Measurements from ENCODE around the gene PPP2CA.
"Not testable (repeated sequence)": the region's sequence is repeated elsewhere in the genome, so short reads cannot be mapped to it uniquely, and the experiment has no call there.

Gene PPP2CA

DNA sequence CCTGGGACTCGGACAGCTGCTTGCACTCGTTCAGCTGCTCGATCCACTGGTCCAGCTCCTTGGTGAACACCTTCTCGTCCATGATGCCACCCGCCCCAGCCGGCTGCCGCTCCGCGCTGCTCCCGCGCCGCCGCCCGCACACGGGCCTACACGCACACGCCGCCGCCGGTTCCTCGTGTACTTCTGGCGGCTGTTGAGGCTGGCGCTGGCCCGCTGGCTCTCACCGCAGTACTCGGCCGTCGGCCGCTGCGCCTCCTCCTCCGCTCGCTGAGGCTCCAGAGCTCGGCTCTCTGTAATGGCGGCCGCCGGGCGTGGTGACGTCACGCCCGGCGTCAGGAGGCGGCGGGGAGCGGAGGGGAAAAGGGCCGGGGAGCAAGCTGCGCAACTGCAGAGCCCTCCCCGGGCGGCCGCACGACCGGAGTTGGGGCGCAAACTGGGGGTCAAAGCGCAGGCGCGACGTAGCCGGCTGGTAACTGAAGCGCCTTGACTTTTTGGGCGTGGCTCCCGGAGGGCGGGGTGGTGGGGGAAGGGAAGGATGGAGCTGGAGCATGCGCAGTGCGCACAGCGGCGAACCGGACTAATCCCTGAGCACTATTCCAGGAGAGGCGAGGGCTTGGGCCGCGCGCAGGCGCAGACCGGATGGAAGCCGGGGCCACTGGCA, at the start of gene PPP2CA:
TSS of gene PPP2CA (minus strand) at position 294 of the 661 bp plus-strand sequence. CDS start at position 82, 212 bp downstream.
- peak; percentile 80 to 100 (median 99) for DNase-seq

DNA sequence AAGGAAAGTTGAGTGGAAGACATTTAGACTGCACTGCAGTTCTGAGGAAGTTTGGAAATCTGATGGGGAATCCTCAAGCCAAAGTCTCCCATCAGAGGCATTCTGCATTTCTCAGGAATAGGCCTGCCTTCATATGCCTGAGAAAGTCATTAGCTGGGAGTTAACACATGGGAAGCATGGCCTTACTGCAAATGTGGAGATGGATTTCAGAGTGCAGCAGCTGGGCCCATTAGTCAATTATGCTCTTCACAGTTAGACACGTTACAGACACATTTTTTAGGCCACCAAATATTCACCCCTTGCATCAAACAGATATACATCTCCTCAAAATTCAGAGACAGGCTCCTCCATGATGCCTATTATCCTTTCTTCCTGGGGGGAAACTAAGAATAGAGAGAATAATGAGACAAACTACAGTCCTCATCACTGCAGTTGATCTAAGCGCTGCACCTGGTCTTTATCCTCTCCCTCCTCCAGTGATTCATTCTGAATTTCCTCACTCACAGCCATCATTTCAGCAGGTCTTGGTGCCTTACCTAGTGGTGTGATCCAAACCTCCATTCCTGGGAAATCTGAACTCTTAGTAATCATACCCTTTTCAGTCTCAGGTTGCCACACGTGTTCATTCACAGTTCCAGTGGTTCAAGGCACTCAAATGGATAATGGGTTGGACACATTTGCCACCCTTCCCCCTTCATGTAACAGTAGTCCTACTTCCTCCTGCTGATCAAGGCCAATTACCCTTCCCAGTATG, 47.9 kb upstream of the PPP2CA start:
- DNase-seq: no peak

DNA sequence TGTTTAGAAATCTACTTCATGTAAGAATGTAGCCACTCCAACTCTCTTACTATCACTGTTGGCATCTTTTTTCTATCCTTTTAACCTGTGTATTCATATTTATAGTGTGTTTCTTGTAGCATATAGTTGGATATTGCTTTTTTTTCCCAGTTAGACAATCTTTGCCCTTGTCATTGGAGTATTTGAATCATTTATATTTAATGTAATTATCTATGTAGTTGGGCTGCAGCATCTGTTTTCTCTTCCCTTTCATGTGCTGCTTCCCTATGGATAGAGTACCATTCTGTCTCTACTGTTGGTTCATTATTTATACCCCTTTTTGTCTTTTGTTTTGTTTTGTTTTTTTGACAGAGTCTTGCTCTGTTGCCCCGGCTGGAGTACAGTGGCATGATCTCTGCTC, 45.2 kb upstream of the PPP2CA start:
- no peak for DNase-seq

DNA sequence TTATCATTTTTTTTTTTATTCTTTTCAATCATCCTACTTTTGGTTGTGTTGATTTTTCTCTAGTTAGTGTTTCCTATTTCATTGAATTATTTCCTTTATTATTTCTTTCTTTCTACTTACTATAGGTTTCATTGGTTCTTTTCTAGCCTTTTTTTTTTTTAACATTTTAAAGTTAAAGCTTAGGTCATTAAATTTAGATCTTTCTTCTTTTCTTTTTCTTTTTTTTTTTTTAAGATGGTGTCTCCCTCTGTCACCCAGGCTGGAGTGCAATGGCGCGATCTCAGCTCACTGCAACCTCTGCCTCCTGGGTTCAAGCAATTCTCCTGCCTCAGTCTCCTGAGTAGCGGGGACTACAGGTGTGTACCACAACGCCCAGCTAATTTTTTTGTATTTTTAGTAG, 43.0 kb upstream of the PPP2CA start:
- no peak for DNase-seq

DNA sequence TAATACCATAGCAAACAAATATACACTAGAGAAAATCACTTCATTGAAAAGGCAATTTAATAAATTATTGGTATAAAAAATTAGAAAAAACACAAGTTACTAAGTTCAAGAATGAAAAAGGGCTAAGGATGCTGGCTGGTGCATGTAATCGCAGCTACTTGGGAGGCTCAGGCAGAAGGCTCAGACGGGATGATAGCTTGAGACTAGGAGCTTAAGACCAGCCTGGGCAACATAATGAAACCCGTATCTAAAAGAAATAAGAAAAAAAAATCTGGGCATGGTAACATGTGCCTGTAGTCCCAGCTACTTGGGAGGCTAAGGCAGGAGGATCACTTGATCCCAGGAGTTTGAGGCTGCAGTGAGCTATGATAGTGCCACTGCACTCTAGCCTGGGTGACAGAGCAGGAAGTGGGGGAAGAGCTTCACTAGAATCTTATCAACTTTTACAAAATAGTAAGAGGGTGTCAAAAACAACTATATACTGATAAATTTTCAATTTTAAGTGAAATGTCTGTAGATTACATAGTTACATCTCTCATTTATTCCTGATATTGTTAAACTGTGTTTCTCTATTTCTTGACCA, 42.2 kb upstream of the PPP2CA start:
- no peak for DNase-seq

DNA sequence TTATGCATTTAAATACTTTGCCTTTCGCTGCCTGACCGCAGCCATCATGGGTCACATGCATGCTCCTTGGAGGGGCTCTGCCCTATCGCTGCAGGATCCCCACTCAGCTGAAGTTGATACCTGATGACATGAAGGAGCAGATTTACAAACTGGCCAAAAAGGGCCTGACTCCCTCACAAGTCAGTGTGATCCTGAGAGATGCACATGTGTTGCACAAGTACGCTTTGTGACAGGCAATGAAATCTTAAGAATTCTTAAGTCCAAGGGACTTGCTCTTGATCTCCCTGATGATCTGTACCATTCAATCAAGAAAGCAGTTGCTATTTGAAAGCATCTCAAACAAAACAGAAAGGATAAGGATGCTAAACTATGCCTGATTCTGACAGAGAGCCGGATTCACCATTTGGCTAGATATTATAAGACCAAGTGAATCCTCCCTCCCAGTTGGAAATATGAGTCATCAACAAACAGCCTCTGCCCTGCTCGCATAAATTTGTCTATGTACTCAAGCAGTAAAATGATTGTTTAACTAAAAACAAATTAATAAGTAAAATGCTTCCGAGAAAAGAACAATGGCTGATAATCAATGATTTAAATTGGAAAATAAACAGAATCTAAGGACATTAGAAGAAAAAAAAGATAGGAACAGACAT, 41.6 kb upstream of the PPP2CA start:
- no peak for DNase-seq

DNA sequence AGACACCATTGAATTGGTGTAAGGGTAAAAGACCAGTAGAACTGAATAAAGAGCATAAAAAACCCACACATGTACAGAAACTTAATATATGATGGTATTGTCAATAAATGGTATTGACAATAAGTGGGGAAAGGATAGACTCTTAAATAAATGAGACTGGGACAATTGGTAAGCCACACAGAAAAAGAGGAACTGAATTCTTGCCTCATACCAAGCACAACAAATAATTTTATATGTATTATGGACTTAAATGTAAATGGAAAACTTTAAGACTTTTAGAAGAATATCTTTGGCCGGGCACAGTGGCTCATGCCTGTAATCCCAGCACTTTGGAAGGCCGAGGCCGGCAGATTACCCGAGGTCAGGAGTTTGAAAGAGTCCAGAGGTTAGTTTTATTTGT, 37.9 kb upstream of the PPP2CA start:
- no peak for DNase-seq

DNA sequence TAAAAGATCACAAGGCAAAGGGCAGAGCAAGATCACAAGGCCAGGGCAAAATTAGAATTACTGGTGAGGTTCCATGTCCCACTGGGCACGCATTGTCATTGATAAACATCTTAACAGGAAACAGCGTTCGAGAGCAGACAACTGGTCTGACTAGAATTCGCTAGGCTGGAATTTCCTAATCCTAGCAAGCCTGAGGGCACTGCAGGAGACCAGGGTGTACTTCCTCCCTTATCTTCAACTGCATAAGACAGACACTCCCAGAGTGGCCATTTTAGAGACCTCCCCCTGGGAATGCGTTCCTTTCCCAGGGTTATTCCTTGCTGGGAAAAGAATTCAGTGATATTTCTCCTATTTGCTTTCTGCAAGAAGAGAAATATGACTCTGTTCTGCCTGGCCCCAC, 36.8 kb upstream of the PPP2CA start:
- not testable (repeated sequence) for DNase-seq

DNA sequence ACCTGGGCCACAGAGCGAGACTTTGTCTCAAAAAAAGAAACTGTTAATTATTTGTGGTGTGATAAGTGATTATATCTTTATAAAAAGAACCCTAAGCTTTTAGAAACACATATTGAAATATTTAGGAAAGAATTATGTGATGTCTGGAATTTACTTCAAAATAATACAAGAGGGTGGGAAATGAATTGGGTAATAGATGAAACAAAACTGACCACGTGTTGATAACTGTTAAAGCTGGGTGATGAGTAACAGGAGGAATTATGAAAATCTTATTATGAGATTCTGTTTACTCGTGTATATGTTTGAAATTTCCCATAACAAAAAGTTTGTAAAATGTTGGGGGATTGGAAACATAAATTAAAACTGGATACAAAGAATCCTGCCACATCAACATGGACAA, 33.0 kb upstream of the PPP2CA start:
- no peak for DNase-seq

DNA sequence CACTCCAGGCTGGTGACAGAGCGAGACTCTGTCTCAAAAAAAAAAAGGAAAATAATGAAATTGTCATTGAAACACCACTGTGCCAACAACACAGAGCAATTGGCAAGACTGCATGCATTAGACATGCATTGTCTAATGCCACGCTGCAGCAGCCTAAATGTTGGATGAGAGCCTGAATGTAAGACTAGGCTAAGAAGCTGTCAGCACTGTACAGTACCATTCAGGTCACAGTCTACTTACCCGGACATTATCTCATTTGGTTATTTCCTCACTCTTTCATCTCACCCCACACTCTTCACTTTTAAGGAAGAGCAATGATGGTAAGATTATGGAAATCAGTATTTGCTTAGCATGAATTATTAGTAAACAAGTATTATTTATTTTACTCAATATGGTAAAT, 31.3 kb upstream of the PPP2CA start:
- DNase-seq: no peak

DNA sequence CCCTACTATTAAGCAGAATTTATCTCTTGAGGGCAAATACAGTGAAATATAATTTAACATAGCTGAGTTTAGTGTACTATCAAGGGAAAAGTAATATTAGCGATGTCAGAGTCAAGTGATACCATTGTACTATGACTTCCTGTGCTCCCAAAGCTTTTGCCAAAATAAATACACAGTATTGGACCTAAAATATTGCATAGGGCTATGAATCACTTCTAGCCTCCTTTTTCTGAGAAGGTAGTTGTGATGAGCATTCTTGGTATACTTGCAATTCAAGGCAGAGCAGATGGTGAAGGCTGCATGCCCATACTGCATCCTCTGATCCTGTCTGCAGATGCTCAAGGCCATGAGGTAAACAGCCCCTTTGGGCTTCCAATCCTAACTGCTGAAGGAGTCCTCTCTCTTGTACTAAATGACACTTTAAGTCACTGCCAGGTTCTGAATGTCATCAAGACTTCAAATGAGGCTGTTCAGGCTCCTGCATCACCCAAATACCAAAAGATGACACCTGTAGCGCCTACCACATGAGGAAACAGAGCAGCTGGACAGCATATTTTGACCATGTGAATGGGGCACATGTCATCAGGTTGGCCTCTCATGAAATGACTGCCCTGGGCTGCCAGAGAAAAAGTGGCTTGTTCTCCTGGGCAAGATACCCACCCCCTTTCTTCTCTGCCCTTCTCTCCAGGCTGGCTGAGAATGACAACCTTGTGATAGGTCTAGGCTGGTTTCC, 29.7 kb upstream of the PPP2CA start:
- DNase-seq: no peak

DNA sequence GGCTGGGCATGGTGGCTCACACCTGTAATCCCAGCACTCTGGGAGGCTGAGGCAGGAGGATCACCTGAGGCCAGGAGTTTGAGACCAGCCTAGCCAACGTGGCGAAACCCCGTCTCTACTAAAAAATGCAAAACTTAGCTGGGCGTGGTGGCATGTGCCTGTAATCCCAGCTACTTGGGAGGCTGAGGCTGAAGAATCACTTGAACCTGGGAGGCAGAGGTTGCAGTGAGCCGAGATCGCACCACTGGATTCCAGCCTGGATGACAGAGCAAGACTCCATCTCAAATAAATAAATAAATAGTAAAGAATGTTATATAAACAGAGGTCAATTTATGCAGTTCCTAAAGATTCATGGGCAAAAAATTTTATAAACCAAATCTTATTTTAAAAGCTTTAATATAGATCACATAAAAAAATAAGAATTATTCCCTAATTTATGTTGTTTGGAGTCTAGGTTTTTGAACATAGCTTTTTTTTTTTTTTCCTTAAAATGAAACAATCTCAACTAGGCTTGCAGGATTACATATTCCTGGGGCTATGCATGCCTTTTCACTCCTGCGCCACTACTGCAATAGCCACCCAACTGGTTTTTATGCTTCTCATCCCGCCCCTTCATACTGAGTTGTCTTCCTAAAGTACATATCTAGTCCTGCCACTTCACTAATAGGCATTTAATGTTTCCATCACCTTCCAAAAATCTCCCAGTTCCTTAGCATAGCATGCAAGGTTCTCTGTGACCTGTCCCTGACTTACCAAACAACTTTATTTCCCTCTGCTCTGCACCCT, 27.7 kb upstream of the PPP2CA start:
- not testable (repeated sequence) for DNase-seq

DNA sequence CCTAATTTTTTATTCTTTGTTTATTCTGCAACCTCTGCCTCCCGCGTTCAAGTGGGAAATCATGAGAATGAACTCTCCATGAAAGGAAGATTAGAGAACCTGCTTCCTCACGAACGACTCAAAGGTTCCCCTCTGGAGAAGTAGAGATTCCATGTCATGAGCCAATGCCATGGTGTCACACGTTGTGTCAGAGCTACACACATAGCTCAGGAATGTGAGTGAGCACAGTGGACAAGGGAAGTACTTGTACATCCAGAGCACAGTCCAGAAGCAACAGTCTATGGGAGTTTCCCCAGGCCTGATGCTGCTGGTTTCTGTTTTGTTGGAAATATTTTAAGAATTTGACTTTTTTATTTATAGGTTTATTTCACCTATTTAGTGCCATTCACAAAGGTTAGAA, 26.8 kb upstream of the PPP2CA start:
- DNase-seq: no peak

DNA sequence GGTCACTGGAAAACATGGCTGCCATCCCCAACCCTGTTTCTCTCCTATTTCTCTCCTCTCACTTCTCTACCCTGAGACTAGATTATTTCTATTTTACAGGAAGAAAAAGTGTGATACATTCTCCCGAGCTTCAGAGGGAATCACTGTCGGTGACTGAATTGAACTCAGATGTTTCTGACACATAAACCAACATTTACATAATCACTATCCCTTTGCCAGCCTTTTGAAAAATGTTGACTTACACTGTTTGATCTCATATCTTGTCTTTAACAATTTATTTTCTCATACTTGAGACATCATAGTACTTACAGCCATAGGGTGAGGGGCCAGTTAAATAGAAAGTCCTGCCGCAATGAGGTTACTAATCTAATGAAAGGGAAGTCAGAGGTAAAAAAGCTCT, 25.1 kb upstream of the PPP2CA start:
- no peak for DNase-seq

DNA sequence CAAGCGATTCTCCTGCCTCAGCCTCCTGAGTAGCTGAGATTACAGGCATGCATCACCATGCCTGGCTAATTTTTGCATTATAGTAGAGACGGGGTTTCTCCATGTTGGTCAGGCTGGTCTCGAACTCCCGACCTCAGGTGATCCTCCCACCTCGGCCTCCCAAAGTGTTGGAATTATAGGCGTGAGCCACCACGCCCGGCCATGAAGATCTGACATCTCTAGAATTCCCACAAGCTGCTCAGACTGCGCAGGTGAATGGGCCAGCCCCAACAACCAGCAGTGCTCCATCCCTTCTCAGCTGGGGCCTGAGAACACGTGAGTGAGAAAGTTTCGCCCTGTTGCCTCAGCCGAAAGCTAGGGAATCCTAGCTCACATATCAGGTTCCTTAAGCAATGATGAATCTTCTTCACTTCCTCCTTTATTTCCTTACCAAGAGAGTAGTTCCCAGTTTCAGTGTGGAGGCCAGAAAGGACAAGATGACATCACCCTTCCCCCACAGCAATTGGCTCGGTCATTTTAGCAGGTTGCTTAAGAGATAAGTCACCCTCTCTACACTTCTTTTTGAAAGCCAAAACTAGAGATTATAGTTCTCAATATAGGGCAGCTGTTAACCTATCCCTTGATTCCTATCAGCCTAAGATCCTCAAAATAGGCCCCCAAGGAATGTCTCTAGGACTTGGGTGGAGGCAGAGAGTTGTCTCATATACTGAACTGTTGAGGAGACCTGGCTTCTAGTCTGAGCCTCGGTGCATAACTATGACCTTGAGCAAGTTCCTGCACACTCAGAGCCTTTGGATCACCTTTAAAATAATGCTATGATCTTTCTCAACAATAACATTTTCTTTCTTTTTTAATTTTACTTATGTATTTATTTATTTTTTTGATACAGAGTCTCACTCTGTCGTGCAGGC, 23.9 kb upstream of the PPP2CA start:
- DNase-seq: peak in 3 of 56 donors; percentile 2 to 10 (median 4)

DNA sequence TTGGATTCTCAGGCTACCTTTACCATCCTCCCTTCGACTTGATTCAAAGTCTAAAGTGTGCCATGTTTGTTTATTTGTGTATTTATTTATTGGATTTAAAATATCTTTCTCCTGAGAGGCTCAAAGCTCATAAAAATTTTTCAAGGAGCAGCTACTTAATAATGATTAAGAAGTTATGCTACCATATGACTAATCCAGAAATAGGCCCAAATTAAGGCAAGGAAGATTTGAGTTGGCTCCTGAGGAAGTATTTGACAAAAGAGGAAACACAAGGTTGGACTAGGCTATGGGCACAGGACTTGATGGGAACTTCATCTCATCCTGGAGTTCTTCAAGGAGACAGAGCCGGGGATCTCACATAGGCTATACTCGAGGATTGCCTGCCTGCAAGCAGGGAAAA, 22.4 kb upstream of the PPP2CA start:
- DNase-seq: no peak

DNA sequence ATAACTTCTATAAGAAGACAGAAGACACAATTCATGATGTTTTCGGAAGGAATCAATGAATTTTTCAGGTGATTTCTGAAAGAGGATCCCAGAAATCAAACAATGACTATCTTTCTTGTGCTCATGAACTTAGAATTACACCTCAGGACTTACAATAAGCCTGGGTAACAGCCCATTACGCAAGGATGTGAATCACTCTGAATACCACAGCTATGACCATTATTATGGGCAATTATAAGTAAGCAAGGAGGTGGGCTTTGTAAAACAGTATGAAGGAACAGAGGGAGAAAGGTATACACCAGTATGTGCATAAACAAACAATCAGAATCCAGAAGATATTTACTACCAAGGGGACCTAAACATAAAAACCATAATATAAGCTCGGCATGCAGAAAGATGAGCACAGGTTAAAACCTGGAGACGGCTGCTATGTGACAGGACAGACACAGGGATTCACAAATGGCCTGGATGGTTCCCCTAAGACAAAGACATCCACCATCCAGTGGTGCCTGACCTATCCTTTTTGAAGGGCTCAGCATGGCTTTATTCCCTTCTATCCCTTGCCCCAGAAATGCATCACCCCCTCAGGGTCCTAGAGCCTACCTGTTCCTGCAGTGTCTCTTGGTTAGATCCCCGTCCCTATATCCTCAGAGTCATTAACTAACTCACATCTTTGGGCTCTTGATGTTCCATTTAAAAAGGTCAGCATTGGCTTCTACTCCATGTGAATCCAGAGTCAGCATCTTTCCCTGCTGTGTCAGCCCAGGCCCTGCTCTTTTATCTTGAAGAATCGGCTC, 21.8 kb upstream of the PPP2CA start:
- DNase-seq: no peak

DNA sequence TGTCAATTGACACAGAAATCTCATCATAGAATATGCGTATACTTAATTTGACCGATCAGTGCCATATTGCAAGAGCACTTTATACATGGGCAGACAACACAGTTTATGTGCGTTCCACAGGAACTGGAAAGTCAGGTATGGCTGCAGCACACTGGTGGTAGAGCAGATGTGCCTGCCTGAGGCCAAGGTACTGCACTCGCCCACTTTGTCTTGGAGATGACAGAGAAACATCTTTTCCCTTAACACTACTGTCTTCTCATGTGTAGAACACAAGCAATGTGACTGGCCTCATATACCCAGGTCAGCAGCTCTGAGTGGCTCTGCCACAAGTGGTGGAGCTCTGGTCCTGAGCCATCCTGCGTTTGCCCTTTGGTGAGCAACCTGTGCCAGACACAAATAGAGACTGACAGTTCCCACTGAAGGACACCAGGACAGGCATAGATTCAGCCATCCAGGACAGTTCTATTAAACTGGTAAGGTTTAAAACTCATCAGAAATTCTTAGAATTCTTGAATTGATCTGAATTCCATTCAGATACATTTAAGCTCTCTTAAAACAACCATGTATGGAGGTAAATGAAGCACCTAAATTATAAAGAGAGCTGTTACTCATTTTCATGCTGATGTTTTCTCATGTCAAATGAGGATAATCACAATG, 21.0 kb upstream of the PPP2CA start:
- no peak for DNase-seq

Data from nucleus accumbens (tissue), 56 donors.